GM21737 (cell line): Measurements from ENCODE around the gene CYBC1.

Experiments
- ATAC-seq: cut with Tn5 transposase; IDR thresholded peaks from one replicate; pipeline ENCODE4 v1.9.1; 2021; ENCODE audit warnings: mild to moderate bottlenecking, moderate library complexity; ENCODE audit not compliant: unreplicated experiment

The CYBC1 gene

DNA sequence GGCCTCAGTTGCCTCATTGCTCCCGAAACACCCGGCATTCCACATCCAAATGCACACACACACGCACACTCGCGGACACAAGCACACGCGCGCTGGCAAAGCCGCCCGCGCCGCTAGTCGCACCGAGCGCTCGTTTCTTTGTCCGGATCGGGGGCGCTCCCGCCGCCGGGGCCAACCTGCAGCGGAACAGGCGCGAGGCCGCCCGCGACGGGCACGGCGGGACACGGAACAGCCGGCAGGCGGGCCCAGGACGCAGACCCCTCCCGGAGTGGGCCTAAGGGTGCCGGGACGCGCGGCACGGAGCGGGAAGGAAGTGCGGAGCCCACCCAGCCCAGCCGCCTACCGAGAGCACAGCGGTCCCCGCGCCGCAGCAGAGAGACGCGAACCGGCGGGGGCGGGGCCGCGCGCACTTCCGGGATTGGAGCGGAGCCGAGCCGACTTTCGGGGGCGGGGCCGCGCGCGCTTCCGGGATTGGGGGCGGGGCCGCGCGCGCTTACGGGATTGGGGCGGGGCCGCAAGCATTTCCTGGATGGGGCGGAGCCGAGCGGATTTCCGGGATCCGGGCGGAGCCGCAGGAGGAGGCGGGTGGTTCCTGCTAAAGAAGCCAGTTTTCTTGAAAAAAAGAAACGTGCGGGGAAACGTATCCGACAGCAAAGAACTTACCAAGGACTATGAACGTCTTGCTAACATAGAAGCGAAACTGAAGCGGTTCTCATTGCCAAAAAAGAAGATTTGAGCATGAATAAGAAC is at the start of gene CYBC1:
CYBC1 (minus strand) TSS at position 396 of the 750 bp plus-strand sequence. CDS start 1,498 bp downstream, outside the sequence.
- peak; percentile 58 for ATAC-seq

GRCh38 chr17:82497483-82498405 is 47.2 kb upstream of the CYBC1 start:
- no peak for ATAC-seq

DNA sequence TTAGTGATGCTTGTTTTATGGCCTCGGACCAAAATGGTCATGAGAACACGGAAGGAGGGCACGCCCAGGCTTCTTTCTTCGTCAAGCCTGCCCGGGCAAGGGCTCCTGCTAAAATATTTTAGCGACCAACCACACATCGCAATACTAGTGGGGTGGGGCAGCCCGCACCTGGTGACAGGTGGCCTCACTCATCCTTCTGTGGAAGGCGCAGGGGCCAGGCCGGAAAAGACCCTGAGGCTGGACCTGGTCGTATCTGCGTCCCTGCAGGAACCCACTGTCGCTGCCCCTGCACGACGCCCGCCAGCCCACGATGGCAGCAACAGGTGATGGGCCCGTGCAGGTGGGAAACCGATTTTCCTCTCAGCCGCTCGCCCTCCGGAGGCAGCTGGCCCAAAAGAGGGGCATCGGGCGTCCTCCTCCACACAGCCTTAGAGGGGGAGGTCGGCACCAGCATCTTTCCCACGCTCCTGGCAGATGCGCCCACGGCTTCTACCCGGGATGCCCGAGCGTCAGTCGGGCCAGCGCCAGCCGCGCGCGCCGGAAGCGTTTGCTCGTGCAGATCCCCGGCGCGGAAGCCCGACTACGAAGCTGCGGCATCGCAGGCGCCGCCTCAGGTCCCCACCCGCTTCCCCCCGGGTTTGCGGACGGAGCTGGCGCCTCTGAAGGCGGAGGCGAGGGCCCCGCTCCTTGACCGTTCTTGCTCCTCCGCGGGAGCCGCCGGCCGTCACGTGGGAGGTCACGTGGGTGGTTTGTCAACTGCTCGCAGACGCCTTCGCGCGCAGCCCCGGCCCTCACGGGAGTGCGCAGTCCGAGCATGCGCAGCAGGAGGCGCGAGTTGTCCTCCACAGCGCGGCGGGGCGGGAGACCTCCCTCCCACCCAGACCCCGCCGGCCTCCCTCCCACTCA is 46.2 kb upstream of the CYBC1 start:
- peak; percentile 56 for ATAC-seq

- no peak for ATAC-seq
These were observed 45.4 kb upstream of the CYBC1 start for GRCh38 chr17:82495844-82496528.

- ATAC-seq: no peak
These were observed 43.9 kb upstream of the CYBC1 start for GRCh38 chr17:82494236-82495055.

DNA sequence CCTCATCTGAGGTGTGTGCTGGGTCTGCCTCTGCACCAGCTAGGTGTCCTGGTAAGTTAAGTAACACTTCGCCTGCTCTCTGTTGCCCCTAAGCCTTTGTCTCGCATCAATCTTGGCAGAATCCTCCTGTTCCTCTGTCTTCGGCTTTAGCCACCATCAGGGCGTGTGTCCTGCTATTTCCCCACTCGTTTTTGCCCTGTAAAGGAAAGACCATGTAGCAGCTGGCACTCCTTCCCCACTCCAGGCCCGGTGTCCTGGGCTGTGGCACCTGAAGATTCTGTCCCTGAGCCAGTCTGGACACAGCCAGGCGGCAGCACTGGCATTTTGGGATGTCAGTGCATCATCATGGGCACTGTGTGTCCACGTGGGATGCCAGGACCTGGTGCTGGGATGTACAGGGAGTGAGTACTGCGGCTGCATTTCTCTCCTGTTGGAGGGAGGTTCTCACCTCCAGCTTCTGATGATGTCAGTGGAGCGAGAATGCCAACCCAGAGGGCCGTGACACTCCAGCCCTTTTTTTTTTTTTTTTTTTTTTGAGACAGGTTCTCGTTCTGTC is 42.8 kb upstream of the CYBC1 start:
- no peak for ATAC-seq

- ATAC-seq: no peak
These were observed 42.2 kb upstream of the CYBC1 start for GRCh38 chr17:82492643-82493225.

GRCh38 chr17:82491533-82491932 is 41.0 kb upstream of the CYBC1 start:
- no peak for ATAC-seq

DNA sequence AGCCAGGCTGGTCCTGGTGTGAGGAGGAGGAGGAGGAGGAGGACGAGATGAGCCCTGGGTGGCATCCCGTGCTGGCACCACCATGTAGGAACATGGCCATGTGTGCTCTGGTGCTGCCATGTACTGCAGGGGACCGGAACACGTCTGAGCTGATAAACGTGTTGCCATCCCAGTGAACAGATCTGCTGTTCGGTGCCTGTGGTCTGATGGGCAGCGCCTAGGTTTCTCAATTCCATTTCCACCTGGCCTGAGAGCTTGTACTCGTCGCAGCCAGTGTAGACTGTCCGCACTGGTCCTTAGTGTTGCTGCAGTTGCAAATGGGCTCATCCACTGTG is 40.6 kb upstream of the CYBC1 start:
- ATAC-seq: no peak

DNA sequence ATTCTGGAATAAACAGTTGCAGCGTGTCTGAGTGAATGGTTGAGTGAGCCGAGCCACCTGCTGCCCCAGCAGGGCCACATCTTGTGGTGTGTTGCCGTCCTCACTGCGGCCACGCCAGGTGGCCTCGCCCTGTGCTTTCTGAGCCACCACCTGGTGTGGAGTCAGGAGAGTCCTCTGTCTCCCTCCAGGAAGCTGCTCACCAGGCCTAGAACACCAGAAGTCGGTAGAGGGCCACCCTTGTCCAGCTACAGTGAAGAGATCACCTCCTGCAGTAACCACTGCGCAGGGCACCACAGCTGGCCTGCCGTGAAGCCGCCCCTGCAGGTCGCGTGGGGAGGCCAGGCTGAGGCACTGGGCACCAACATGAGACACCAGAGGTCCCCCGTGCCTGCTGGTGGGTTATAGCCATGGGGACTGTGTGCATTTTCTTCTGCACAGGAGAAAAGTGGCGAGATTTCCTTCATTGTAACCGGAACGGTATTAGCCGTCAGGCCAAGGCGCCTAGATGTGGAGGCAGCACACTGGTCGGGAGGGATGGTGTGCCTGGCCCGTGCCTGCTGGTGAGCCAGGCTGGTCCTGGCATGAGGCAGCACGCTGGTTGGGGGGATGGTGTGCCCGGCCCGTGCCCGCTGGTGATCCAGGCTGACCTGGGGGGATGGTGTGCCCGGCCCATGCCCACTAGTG is 40.1 kb upstream of the CYBC1 start:
- no peak for ATAC-seq

DNA sequence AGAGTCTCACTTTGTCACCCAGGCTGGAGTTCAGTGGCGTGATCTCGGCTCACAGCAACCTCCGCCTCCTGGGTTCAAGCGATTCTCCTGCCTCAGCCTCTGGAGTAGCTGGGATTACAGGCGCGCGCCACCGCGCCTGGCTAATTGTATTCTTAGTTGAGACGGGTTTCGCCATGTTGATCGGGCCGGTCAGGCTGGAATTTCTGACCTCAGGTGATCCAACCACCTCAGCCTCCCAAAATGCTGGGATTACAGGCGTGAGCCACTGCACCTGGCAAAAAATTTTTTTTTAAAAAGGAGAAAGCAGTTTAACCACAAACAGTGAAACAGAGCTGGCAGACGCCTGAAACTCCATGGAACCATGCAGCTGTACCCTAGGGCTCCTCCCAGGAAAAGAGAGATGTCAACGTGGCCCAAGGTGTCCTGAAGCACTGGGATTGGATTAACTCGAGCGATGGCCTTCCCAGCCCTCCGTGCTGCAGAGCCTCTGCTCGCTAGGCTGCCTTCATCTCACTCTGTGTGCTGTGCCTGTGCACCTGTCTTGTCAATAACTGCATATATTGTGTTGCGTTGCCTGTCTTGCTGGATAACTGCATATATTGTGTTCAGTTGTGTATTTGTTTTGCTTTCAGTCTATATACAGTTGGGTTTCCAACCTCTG is 39.4 kb upstream of the CYBC1 start:
- ATAC-seq: no peak

DNA sequence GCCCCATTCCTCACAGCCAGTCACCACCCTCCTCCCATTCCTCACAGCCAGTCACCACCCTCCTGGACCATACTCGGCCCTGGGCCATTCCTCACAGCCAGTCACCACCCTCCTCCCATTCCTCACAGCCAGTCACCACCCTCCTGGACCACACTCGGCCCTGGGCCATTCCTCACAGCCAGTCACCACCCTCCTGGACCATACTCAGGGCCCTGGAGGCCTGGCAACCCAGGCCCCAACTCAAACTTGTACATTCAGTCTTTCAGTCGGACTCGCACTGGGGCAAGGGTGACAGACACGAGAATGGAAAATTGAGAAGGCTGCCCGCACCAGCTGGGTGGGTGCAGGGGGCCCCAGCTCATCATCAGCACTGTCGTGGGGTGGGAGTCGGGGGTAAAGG is 38.6 kb upstream of the CYBC1 start:
- no peak for ATAC-seq

DNA sequence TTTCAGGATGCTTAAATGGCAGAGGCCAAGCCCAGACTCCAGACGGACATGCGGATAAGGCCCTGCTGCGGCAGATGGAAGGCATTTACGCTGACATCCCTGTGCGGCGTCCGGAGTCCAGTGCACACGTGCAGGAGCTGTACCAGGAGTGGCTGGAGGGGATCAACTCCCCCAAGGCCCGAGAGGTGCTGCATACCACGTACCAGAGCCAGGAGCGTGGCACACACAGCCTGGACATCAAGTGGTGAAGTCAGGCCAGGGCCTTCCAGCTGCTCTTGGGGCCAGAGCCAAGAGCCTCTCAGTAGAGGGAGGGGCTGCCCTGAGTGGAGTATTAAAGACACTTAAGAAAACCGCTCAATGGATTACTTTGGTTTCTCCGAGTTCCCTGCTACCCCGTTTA is 37.4 kb upstream of the CYBC1 start:
- no peak for ATAC-seq

DNA sequence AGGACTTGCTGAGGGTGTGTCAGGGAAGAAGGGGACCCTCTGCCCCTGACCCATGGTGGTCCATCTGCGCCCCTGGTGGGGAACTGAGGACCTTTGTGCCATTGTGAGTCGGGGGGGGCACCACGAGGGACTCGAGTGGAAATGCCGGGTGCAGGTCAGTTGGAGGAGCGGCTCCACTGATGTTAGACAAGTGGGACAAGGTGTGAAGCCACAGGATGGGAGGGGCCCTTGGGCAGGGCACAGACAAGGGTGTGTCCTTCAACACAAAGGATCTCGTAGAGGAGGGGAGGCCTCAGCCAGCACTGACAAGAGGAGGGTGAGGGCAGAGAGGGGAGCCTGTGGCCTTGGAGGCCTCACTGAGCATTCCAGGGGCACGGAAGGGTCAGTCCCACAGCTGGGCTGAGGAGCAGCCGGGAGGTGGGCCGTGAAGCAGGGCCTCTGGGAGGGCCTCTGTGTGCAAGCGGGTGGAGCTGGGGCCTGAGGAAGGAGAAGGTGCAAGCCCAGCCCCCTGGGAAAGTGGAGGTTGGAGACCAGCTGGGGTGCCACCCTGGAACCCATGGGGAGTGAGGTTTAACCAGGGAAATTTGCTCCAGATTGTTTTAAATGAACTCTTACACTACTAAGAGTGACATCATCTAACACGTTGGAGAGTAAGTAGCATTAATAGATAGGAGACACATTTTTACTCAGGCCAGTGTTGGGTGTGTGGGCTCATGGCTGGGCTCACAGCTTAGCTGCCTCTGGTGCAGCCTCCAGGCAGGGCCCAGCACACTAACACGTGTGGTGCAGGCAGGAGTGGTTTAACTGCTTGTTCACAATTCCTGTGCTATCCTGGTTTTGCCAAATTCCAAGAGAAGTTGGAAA is 35.9 kb upstream of the CYBC1 start:
- ATAC-seq: no peak

- no peak for ATAC-seq
These were observed 33.3 kb upstream of the CYBC1 start for GRCh38 chr17:82483836-82484235.

DNA sequence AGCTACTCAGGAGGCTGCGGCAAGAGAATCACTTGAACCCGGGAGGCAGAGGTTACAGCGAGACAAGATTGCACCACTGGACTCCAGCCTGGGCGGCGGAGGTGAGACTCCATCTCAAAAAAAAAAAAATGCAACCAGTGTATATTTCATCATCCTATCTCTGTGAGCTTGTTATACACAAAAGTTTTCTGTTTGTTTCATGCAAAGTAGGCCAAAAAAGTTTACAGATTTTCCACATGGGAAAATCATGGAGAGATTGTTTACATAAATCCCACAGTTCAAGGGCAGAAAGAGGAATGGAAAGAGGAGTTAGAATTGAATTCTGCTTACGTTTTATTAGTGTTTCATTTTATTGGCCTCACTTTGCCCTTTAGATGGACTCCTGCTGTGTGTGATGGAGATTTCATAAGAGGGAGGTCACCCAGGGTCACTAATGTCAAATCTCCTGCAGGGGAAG is 32.7 kb upstream of the CYBC1 start:
- ATAC-seq: no peak

- no peak for ATAC-seq
These were observed 29.8 kb upstream of the CYBC1 start for GRCh38 chr17:82480318-82480717.
